HS-5 (cell line): Measurements from ENCODE around the gene GPR62.
"Not testable (repeated sequence)": the region's sequence is repeated elsewhere in the genome, so short reads cannot be mapped to it uniquely, and the experiment has no call there.

ENCODE experiments used
- DNase-seq: peaks from one replicate; pipeline ENCODE4 v3.0.0-alpha.2; 2012; ENCODE audit warnings: low read depth

GPR62 gene

DNA sequence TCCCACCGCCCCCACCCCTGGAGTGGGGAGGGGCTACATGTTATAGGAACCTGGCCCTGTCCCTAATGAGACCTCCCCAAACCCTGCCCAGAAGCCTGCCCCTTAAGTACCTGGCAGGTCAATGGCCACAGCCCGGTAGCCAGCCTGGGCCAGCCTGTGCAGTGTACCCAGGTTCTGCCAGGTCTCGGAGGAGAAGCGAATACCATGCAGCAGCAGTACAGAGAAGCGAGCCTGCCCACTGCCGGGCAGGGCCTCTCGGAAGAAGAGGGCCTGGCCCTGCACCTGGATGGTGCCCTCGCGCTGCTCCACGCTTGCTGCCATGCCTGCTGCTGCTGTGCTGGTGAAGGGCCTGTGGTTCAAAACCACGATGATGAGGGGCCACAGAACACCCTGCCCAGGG is 16.2 kb downstream of the GPR62 start:
- no peak for DNase-seq

DNA sequence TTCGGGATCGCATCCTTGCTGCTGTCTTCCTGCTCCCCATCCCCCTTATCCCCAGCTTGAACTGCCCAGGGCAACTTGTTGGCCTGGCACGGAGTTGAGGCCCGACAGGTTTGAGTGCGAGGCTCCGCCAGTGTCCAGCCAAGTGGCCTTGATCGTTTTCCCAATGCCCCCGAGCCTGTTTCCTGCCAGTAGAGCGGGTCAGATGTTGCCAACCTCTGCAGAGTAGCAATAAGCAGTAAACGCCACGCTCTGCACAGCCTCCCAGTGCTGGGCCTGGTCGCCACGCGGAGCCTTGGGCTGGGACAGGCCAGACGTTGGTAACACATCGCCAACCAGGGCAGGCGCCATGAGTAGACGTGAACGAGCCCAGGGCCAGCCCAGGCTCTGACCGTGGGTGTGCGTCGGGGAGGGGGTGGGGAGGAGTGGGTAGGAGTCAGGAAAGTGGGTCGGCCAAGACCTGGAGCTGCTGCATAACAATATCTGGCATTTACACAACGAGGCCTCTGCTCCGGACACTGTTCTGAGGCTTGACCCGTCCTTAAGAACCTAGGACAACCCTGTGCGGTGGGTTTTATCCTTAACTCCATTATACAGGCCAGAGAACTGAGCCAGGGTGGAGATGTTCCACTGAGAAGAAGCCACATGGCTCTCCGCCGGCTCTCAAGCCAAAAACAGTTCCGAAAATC is 19.2 kb downstream of the GPR62 start:
- no peak for DNase-seq

GRCh38 chr3:51974963-51975851 is 20.0 kb downstream of the GPR62 start, which contains the start of gene ABHD14A:
ABHD14A (plus strand) TSS chr3:51975064; CDS start chr3:51975136, 72 bp downstream.
- DNase-seq, result no peak

DNA sequence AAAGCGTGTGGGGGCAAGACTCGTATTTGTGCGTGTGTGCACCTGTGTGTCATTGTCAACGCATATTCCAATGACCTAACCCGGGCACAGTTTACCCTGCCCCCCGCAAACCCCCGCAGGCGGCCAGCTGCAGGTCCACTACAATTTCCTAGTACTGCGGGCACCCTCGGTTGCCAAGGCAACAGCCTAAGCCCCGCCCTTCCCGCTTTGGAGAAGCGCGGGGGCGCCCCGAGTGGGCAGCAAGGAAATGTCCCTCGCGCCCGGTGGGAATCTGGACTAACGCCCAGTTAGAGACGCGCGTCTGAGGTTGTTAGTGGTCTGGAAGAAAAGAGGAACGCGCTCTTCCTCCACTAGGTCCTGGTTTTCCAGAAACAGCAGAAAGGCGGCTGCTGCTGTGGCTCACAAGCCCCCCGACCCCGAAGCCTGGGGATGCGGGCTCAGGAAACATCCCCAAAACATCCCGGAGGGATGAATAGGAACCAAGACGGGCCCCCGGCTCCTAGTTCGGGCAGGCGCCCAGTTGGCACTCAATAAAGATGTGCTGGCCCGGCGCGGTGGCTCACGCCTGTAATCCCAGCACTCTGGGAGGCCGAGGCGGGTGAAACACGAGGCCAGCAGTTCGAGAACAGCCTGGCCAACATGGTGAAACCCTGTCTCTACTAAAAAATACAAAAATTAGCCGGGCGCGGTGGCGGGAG is 20.8 kb downstream of the GPR62 start:
- no peak for DNase-seq

DNA sequence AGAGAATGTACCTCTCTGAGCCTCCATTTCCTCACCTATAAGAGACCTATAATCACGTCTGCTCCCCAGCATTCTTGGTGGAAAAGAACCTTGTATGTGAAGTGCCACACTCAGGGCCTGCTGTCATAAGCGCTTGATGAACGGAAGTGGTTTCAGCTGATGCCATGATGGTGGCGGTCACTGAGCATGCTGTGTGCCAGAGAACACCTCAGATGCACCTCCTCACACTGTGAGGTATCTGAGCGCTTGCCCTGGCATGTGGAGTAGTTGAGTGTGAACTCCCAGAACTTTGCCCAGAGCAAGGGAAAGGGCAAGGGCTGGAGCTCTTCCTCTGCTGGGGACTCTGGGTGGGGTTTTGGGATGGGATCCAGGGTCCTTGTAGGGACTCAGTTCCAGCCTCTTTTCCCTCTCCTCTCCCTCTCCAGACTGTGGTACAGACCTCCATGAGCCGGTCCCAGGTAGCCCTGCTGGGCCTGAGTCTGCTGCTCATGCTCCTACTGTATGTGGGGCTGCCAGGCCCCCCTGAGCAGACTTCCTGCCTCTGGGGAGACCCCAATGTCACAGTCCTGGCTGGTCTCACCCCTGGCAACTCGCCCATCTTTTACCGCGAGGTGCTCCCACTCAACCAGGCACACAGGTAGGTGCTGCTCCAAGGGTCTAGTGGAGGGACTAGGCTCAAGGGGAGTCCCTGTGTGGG is 22.4 kb downstream of the GPR62 start:
- DNase-seq, result no peak

- DNase-seq, result no peak
Measured at GRCh38 chr3:51978143-51978502, 22.9 kb downstream of the GPR62 start.

- DNase-seq, result no peak
Measured at GRCh38 chr3:51980253-51980652, 25.1 kb downstream of the GPR62 start.

- no peak for DNase-seq
Measured at GRCh38 chr3:51982352-51982837, 27.2 kb downstream of the GPR62 start.

DNA sequence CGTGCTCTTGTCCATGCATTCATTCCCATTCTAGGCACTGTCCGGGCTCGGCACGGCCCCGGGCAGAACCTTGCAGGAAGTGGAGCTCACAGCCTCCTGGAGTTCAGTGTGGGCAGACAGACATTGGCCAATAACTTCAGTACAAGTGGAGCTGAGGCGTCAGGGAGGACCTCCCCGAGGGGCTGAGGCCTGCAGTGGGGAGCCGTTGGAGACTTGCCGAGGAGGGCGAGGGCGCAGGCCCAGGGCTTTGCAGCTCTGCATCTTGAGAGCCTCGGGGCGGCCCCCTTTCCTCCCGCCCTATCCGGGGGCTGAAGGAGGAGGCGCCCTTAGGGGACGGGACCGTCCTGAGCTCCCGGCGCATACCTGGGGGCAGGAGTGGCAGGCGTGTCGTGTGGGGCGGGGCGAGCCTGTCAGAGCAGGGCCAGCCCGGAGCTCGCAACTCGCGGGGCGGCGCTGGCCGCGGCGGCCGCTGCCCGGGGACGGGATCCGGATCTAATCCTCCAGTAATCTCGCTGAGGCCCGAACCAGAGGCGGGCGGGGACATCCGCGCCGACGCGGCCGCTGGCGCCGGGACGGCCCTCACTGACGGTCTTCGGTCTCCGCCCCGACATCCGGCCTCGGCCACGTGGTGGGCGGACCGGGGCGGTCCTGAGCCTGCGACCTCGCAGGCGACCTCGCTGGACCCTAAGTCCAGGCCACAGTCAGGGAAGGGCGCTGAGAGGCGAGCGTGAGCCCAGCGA is 27.8 kb downstream of the GPR62 start, which contains the start of gene ACY1:
ACY1 (plus strand) TSS at position 698 of the 740 bp plus-strand sequence. CDS start 530 bp downstream, outside the sequence.
- DNase-seq, result peak; percentile 67

- DNase-seq, result no peak
Measured at GRCh38 chr3:51983578-51984268, 28.5 kb downstream of the GPR62 start.

DNA sequence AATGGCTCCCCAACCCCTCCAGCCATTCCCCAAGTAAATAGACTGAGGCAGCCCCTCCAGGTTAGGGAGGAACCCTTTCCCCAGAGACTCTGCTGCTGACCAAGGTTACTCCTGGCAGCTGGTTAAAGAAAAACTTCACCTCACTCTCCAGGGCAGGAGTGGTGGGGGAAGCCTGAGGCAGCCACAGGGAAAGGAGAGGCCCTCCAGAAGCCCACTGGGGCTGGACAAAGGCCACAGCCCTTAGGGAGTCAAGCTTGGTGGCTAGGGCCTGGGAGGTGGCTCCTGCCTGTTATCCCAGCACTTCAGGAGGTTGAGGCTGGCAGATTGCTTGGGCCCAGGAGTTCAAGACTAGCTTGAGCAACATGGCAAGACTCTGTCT is 29.1 kb downstream of the GPR62 start:
- DNase-seq, result no peak

DNA sequence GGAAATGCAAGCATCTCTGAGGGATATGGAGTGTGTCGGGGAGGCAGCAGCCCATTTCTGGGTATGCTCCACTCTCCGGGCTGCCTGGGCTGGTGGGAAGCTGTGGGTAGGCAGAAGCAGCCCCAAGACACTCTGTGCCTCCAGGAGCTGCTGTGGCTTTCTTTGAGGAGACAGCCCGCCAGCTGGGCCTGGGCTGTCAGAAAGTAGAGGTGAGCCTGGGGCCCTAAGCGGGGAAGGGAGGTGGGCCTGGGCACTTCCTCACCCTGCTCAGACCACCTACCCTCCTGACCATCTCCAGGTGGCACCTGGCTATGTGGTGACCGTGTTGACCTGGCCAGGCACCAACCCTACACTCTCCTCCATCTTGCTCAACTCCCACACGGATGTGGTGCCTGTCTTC is 29.9 kb downstream of the GPR62 start:
- DNase-seq, result no peak

DNA sequence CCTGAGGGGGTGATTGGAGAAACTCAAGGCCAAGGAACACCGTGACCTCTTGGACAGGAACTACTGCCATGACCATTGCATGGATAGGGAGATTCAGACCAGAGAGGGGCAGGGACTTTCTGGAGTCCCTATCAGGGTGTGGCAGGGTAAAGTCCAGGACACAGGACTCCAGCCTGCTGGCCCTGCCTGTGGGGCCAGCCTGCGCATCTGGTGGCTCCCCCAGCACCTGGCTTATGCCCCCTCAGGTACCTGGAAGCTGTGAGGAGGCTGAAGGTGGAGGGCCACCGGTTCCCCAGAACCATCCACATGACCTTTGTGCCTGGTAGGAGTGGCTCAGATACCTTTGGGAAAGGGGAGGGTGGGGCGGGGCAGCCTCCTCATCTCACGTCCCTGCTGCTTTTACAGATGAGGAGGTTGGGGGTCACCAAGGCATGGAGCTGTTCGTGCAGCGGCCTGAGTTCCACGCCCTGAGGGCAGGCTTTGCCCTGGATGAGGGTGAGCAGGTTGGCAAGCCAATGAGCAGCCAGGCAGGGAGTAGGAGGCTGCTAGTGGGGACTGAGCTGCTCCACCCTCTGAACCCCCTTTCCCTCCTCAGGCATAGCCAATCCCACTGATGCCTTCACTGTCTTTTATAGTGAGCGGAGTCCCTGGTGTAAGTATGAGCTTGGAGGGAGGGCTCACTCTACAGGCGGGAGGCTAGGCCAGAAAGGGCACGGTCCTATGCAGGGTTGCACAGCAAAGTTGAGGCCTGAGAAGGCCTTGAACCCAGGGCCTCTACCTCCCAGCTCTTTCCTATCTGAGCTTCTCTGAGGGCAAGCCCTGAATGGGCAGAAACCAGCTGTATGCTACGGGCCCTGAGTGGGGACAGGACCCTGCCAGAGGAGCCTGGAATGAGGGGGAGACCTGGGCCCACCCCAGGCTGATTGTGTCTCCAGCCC is 31.1 kb downstream of the GPR62 start:
- DNase-seq, result no peak

DNA sequence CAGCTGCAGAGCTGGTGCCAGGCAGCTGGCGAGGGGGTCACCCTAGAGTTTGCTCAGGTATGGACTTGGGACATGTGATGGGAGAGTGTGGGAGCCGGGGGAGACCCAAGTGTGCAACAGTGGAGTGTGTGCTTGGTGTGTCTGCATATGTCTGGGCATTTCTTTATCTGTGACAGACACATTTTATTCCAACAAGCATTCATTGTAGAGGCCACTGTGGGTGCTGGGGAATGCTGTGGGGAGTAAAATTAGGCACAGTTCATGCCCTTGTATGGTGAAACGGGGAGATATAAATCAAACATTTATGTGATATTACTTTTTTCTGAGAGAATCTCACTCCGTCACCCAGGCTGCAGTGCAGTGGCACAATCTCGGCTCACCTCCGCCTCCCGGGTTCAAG is 32.4 kb downstream of the GPR62 start:
- DNase-seq, result no peak

GRCh38 chr3:51988286-51989146 is 33.3 kb downstream of the GPR62 start:
- DNase-seq, result no peak

DNA sequence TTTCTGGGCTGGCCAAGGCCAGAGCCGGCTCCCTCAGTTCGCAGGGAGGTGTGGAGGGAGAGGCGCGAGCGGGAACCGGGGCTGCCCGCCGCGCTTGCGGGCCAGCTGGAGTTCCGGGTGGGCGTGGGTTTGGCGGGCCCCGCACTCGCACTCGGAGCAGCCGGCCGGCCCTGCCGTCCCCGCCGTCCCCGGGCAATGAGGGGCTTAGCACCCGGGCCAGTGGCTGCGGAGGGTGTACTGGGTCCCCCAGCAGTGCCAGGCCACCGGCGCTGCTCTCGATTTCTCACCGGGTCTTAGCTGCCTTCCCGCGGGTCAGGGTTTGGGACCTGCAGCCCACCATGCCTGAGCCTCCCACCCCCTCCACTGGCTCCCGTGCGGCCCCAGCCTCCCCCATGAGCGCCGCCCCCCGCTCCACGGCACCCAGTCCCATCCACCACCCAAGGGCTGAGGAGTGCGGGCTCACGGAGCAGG is 35.4 kb downstream of the GPR62 start:
- DNase-seq, result not testable (repeated sequence)

- no peak for DNase-seq
Measured at GRCh38 chr3:51992017-51992682, 37.0 kb downstream of the GPR62 start.

DNA sequence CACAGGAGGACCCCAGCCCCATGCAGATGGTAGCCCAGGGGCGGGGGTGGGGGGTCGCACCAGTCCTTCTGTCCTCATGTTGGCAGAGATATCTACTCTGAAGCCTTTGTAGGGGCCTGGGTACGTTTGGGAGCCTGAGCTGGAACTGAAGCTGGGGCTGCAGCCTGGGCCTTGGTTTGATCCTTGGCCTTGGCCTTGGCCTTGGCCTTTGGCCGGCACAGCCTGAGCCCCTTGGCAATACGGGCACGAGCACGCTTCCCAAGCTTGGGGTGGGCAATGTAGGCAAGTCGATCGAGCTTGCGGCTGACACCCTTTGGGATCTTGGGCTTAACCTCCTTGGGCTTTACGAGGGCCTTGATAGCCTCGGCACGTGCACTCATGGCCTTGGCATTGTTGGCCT is 38.5 kb downstream of the GPR62 start:
- not testable (repeated sequence) for DNase-seq
